Measurements from ENCODE around the gene ZNF778.
"Not testable (repeated sequence)": the region's sequence is repeated elsewhere in the genome, so short reads cannot be mapped to it uniquely, and the experiment has no call there.

ZNF778 gene

GRCh38 chr16:89242795-89243200 is 25.3 kb downstream of the ZNF778 start:
- peaks cover 12% of the 10 kb centered on the region for H3K27me3 ChIP-seq (ENCODE audit: insufficient read depth, low read length)
- H3K36me3 ChIP-seq (ENCODE audit: insufficient read depth, low read depth, low read length), result no peaks in the 10 kb centered on the region
- H3K27ac ChIP-seq (ENCODE audit: low read length), result no peak overlapping the region
- H3K9ac ChIP-seq (ENCODE audit: low read depth, low read length), result no peak overlapping the region
- no peaks in the 10 kb centered on the region for H3K4me1 ChIP-seq (ENCODE audit: insufficient read depth, low read length)
- no peaks in the 10 kb centered on the region for H3K9me3 ChIP-seq (ENCODE audit: insufficient read depth, low read depth, low read length)
- no peak overlapping the region for H3K4me3 ChIP-seq (ENCODE audit: low read length)

DNA sequence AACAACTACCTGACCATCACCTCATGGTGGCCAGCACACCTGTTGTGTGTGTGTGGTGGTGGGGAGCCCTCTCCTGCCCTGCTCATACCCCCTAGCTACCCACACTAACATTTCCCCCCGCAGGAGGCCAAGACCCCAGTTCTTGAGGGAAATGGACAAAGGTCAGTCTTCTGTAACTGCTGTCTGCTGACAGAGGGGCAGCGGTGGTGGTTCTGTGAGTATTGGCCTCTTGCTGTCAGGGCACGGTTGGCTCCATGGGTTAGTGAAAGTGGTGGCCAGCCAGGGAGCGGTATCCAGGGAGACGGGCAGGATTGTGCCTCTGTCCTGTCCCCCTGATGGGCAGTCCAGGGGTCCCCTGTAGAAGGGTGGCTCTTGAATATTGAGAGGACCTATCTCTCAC is 26.2 kb downstream of the ZNF778 start:
- peaks cover 20% of the 10 kb centered on the region for H3K27me3 ChIP-seq (ENCODE audit: insufficient read depth, low read length)
- H3K9ac ChIP-seq (ENCODE audit: low read depth, low read length), result no peak overlapping the region
- H3K4me1 ChIP-seq (ENCODE audit: insufficient read depth, low read length), result no peaks in the 10 kb centered on the region
- no peak overlapping the region for H3K27ac ChIP-seq (ENCODE audit: low read length)
- no peaks in the 10 kb centered on the region for H3K9me3 ChIP-seq (ENCODE audit: insufficient read depth, low read depth, low read length)
- H3K4me3 ChIP-seq (ENCODE audit: low read length), result no peak overlapping the region
- H3K36me3 ChIP-seq (ENCODE audit: insufficient read depth, low read depth, low read length), result no peaks in the 10 kb centered on the region

- H3K9me3 ChIP-seq (ENCODE audit: insufficient read depth, low read depth, low read length); H3K36me3 ChIP-seq (ENCODE audit: insufficient read depth, low read depth, low read length); H3K9ac ChIP-seq (ENCODE audit: low read depth, low read length); H3K27ac ChIP-seq (ENCODE audit: low read length); H3K4me3 ChIP-seq (ENCODE audit: low read length); H3K4me1 ChIP-seq (ENCODE audit: insufficient read depth, low read length): not testable (repeated sequence)
- peaks cover 24% of the 10 kb centered on the region for H3K27me3 ChIP-seq (ENCODE audit: insufficient read depth, low read length)
Measured at GRCh38 chr16:89244264-89244663, 26.8 kb downstream of the ZNF778 start.

DNA sequence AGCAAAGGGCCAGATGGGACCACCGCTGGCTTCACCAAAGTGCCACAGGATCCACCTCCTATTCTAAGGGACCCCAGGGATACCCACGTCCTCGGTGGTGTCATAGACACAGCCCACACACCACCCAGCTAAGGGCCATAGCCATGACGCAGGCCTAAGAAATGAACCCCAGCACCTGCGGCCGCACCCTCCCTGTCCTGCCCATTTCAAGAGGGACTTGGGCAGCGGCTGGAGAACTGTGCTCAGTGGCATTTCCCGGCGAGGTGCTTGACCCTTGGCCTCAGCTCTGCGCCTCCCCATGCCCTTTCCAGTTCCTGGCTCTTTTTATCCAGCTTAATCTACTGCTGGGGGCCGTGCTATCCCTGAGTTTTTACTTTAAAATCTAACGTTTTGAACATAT is 27.3 kb downstream of the ZNF778 start:
- Histone ChIP-seq H3K27ac (ENCODE audit: low read length) (no peak overlapping the region), H3K36me3 (ENCODE audit: insufficient read depth, low read depth, low read length) (no peaks in the 10 kb centered on the region), H3K9ac (ENCODE audit: low read depth, low read length) (no peak overlapping the region), H3K9me3 (ENCODE audit: insufficient read depth, low read depth, low read length) (no peaks in the 10 kb centered on the region), H3K4me1 (ENCODE audit: insufficient read depth, low read length) (no peaks in the 10 kb centered on the region), H3K27me3 (ENCODE audit: insufficient read depth, low read length) (peaks cover 24% of the 10 kb centered on the region), H3K4me3 (ENCODE audit: low read length) (no peak overlapping the region)

GRCh38 chr16:89246383-89246902 is 28.9 kb downstream of the ZNF778 start:
- Histone ChIP-seq H3K36me3 (ENCODE audit: insufficient read depth, low read depth, low read length) (no peaks in the 10 kb centered on the region), H3K27ac (ENCODE audit: low read length) (no peak overlapping the region), H3K9me3 (ENCODE audit: insufficient read depth, low read depth, low read length) (no peaks in the 10 kb centered on the region), H3K27me3 (ENCODE audit: insufficient read depth, low read length) (peaks cover 24% of the 10 kb centered on the region), H3K4me3 (ENCODE audit: low read length) (peak overlapping the region; percentile 60; the same call in 1 of the 2 replicates), H3K4me1 (ENCODE audit: insufficient read depth, low read length) (no peaks in the 10 kb centered on the region), H3K9ac (ENCODE audit: low read depth, low read length) (peak overlapping the region; percentile 48; the same call in 1 of the 2 replicates)

DNA sequence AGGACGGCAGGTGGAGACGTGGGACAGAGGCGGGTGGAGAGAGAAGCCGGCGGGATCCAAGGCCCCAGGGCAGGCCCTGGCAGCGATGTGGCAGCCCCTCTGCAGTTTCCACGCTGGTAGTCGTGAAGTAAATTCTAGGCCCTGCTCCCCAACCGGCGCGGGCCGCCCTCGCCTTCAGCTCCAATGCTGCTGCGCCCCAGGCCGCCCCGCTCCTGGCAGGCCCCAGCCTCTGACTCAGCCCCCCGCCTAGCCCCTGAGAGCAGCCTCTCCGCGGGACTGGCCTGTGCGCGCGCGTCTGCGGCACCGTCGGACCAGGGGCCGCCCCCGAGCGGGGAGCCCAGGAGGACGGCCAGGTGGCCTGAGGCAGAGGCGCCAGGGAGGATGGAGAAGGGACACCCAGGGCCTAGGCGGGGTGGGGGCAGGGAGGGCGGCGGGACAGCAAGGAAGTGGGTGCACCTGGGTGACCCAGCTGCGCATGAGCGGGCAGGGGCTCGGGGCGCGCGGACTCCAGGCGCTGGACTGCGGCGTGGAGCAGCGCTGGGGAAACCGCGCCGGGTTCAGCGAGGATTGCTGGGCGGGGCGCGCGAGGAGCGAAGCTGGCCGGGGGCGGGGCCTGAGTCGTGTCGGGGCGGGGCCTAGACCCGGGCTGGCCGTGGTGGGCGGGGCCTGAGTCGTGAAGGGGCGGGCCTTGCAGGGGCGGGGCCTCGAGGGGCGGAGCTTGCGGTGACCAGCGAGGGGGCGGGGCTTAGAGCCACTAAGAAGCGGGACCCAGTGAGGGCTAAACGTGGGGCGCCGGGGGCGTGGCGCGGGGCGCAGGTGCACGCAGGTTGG is 29.6 kb downstream of the ZNF778 start:
- H3K9me3 ChIP-seq (ENCODE audit: insufficient read depth, low read depth, low read length), result no peaks in the 10 kb centered on the region
- no peaks in the 10 kb centered on the region for H3K36me3 ChIP-seq (ENCODE audit: insufficient read depth, low read depth, low read length)
- peaks cover 24% of the 10 kb centered on the region for H3K27me3 ChIP-seq (ENCODE audit: insufficient read depth, low read length)
- no peak overlapping the region for H3K27ac ChIP-seq (ENCODE audit: low read length)
- H3K4me3 ChIP-seq (ENCODE audit: low read length), result peak overlapping the region; percentile 62; the same call in 1 of the 2 replicates
- H3K9ac ChIP-seq (ENCODE audit: low read depth, low read length), result peak overlapping the region; percentile 48; the same call in 1 of the 2 replicates
- no peaks in the 10 kb centered on the region for H3K4me1 ChIP-seq (ENCODE audit: insufficient read depth, low read length)

DNA sequence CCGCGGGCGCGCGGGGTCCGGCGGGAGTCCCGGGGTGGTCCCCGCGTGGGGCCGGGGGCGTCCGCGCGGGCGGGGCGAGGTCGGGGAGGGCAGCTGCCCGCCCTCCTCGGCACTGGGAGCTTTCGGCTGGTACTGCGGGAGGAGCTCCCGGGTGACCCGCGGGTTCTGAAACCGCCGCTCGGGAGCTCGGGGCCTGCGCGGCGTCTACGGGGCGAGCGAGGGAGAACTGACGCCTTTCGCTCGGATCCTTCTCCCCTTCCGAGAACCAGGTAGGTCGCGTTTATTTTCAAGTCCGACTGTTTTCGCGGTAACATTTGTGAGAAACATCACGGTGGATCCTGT is 30.2 kb downstream of the ZNF778 start:
- not testable (repeated sequence) for H3K36me3 ChIP-seq (ENCODE audit: insufficient read depth, low read depth, low read length); H3K27ac ChIP-seq (ENCODE audit: low read length); H3K9ac ChIP-seq (ENCODE audit: low read depth, low read length); H3K9me3 ChIP-seq (ENCODE audit: insufficient read depth, low read depth, low read length); H3K4me1 ChIP-seq (ENCODE audit: insufficient read depth, low read length)
- H3K4me3 ChIP-seq (ENCODE audit: low read length), result peak overlapping the region; percentile 62
- H3K27me3 ChIP-seq (ENCODE audit: insufficient read depth, low read length), result peaks cover 24% of the 10 kb centered on the region

DNA sequence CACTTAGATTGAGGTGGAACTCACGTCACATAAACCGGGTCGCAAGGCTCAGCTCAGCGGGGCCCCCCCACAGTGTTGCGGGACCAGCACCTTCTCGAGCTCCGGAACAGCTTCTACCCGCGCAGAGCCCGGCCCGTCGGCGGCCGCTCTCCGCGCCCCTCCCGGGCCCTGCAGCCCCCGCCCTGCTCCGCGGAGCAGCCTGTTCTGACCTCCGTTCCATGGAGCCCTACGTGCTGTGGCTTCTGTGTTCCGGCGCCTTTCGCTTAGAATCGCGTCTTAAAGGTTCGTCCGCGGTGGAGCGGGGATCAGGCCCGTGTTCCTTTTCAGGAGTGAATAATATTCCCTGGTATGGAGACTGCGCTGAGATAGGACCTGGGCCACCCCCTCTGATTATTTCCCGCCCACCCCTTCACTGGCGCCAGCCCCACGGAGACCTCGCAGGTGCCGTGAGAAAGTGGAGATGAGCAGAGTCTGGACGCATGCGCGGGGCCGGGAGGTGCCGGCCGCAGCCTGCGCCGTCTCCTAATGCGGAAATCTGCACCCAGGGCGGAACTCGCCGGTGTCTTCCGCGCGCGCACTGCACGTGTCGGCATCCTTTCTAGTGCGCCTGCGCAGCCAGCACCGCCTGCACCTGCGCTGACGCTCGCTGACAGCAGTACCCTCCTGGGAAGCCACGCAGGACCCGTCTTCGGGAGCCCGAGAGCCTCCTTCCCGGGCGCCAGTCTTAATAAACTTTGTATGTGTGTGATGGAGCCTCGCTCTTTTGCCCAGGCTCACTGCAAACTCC is 30.9 kb downstream of the ZNF778 start:
- Histone ChIP-seq H3K9ac (ENCODE audit: low read depth, low read length) (no peak overlapping the region), H3K4me1 (ENCODE audit: insufficient read depth, low read length) (no peaks in the 10 kb centered on the region), H3K27ac (ENCODE audit: low read length) (no peak overlapping the region), H3K36me3 (ENCODE audit: insufficient read depth, low read depth, low read length) (no peaks in the 10 kb centered on the region), H3K4me3 (ENCODE audit: low read length) (peak overlapping the region; percentile 62), H3K9me3 (ENCODE audit: insufficient read depth, low read depth, low read length) (no peaks in the 10 kb centered on the region), H3K27me3 (ENCODE audit: insufficient read depth, low read length) (peaks cover 24% of the 10 kb centered on the region)

- Histone ChIP-seq H3K36me3 (ENCODE audit: insufficient read depth, low read depth, low read length) (no peaks in the 10 kb centered on the region), H3K4me3 (ENCODE audit: low read length) (no peak overlapping the region), H3K27ac (ENCODE audit: low read length) (no peak overlapping the region), H3K27me3 (ENCODE audit: insufficient read depth, low read length) (peaks cover 23% of the 10 kb centered on the region), H3K9ac (ENCODE audit: low read depth, low read length) (no peak overlapping the region), H3K4me1 (ENCODE audit: insufficient read depth, low read length) (no peaks in the 10 kb centered on the region), H3K9me3 (ENCODE audit: insufficient read depth, low read depth, low read length) (no peaks in the 10 kb centered on the region)
Measured at GRCh38 chr16:89253548-89254287, 36.2 kb downstream of the ZNF778 start.

DNA sequence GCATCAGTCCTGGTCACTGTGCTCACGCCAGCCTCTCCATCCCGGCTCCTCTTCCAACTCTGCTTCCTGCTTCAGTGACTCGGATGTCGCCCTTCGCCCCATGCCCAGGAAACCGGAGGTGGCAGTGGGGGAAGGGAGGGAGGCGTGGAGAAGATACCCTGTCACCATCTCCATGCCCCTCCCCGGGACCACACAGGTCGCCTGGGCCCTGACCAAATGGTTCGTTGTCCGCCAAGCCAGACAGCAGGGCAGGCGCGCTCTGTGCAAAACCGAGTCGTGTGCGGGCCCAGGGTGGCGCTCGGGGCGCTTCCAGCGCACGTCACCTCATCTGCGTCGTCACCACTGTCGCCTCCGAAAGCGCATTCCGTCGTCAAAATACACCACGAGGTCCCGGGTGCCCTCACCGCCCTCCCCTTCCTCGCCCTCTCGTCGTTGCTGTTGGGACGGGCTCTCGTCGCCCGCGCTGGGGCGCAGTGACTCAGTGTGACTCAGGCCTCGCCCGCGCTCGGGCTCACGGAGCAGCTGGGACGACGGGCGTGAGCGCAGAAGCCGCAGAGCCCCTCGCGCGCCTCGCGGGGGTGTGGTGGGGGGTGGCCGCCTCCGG is 39.2 kb downstream of the ZNF778 start:
- no peaks in the 10 kb centered on the region for H3K36me3 ChIP-seq (ENCODE audit: insufficient read depth, low read depth, low read length)
- no peaks in the 10 kb centered on the region for H3K9me3 ChIP-seq (ENCODE audit: insufficient read depth, low read depth, low read length)
- no peaks in the 10 kb centered on the region for H3K4me1 ChIP-seq (ENCODE audit: insufficient read depth, low read length)
- H3K4me3 ChIP-seq (ENCODE audit: low read length), result peak overlapping the region; percentile 42; the same call in 1 of the 2 replicates
- H3K27me3 ChIP-seq (ENCODE audit: insufficient read depth, low read length), result peaks cover 20% of the 10 kb centered on the region; the same call in 1 of the 2 replicates
- H3K9ac ChIP-seq (ENCODE audit: low read depth, low read length), result no peak overlapping the region
- H3K27ac ChIP-seq (ENCODE audit: low read length), result no peak overlapping the region

DNA sequence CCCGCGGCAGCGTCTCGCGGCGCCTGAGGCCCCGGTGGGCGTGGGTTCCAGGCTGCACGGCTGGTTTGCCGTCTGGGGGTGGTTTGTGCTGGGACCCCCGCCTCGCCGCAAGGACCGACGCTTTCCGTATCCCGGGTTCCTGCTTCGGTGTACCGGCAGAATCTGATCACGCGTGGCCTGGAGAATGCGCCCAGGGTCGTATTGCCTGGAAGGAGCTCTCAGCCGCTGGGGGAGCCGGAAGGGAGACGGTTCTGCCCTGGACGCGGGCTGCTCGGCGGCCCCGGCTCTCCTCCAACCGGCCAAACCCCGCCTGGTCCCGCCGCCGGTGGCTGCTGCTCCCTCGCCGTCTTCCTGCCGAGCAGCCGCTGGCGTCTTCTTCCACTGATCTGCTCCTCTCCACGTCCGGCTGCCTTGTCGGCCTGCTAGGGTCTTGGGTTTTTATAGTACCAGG is 39.8 kb downstream of the ZNF778 start:
- H3K27me3 ChIP-seq (ENCODE audit: insufficient read depth, low read length), result peaks cover 20% of the 10 kb centered on the region; the same call in 1 of the 2 replicates
- no peak overlapping the region for H3K9ac ChIP-seq (ENCODE audit: low read depth, low read length)
- no peaks in the 10 kb centered on the region for H3K36me3 ChIP-seq (ENCODE audit: insufficient read depth, low read depth, low read length)
- peak overlapping the region; percentile 42; the same call in 1 of the 2 replicates for H3K4me3 ChIP-seq (ENCODE audit: low read length)
- no peaks in the 10 kb centered on the region for H3K4me1 ChIP-seq (ENCODE audit: insufficient read depth, low read length)
- H3K27ac ChIP-seq (ENCODE audit: low read length), result no peak overlapping the region
- no peaks in the 10 kb centered on the region for H3K9me3 ChIP-seq (ENCODE audit: insufficient read depth, low read depth, low read length)
